Stimulated activated naive CD8-positive, alpha-beta T cell treated with anti-CD3 and anti-CD28 coated beads, Interleukin-15, amount 100 ng/mL, for 72 hours (primary cell): Measurements from ENCODE around the gene SMIM7.

Experiments used
- ATAC-seq: fragments of 150-1000 bp; cut with Tn5 transposase; 2 replicates; pipeline ENCODE4 v1.10.0; 2021; ENCODE audit warnings: mild to moderate bottlenecking, moderate library complexity
- DNase-seq, 2 donors: peaks; one replicate each; pipeline ENCODE4 v3.0.0; 2021 to 2022
- H3K27ac Mint-ChIP-seq, 2 donors: one replicate each; pipeline ENCODE4 v1.8.0; 2022; ENCODE audit warnings: mild to moderate bottlenecking in 2 of 2, mixed read lengths in 2 of 2, moderate library complexity in 2 of 2
- H3K27me3 Mint-ChIP-seq: one replicate; pipeline ENCODE4 v1.8.0; 2022; ENCODE audit warnings: mixed read lengths
- H3K4me1 Mint-ChIP-seq: one replicate; pipeline ENCODE4 v1.8.0; 2022; ENCODE audit warnings: mild to moderate bottlenecking, mixed read lengths
- H3K4me3 Mint-ChIP-seq, 2 donors: one replicate each; pipeline ENCODE4 v1.8.0; 2022; ENCODE audit warnings: mild to moderate bottlenecking in 2 of 2, mixed read lengths in 2 of 2, moderate library complexity in 1 of 2
- H3K9me3 Mint-ChIP-seq, 2 donors: one replicate each; pipeline ENCODE4 v1.8.0; 2022; ENCODE audit warnings: mixed read lengths in 2 of 2

The SMIM7 gene

GRCh38 chr19:16637535-16637934, 22.4 kb downstream of the SMIM7 start:
- H3K27ac Mint-ChIP-seq = peak overlapping the region in 1 of 2 donors; percentile 42
- H3K27me3 Mint-ChIP-seq = no peaks in the 10 kb centered on the region
- DNase-seq (no peak), ATAC-seq (no peak)
- no peak overlapping the region for H3K4me3 Mint-ChIP-seq
- H3K9me3 Mint-ChIP-seq = no peaks in the 10 kb centered on the region
- H3K4me1 Mint-ChIP-seq = peaks cover 23% of the 10 kb centered on the region

- ATAC-seq (no peak), DNase-seq (no peak)
- no peaks in the 10 kb centered on the region for H3K27me3 Mint-ChIP-seq
- peak overlapping the region; percentile 46 to 48 for H3K27ac Mint-ChIP-seq
- no peaks in the 10 kb centered on the region for H3K9me3 Mint-ChIP-seq
- no peak overlapping the region for H3K4me3 Mint-ChIP-seq
- H3K4me1 Mint-ChIP-seq = peaks cover 27% of the 10 kb centered on the region
These were observed 28.5 kb downstream of the SMIM7 start for GRCh38 chr19:16631465-16631864.

- H3K4me1 Mint-ChIP-seq = peaks cover 50% of the 10 kb centered on the region
- ATAC-seq (peak; percentile 31), DNase-seq (peak in 1 of 2 donors; percentile 5)
- peak overlapping the region; percentile 100 for H3K27ac Mint-ChIP-seq
- no peaks in the 10 kb centered on the region for H3K27me3 Mint-ChIP-seq
- no peaks in the 10 kb centered on the region for H3K9me3 Mint-ChIP-seq
- peak overlapping the region; percentile 99 for H3K4me3 Mint-ChIP-seq
These were observed 30.8 kb downstream of the SMIM7 start for GRCh38 chr19:16628984-16629691.

- Mint-ChIP-seq H3K4me1 (peaks cover 57% of the 10 kb centered on the region), H3K4me3 (peak within 1 kb of the TSS; percentile 99), H3K27ac (peak within 1 kb of the TSS; percentile 100), H3K9me3 (no peaks in the 10 kb centered on the region), H3K27me3 (no peaks in the 10 kb centered on the region)
- ATAC-seq = peak; percentile 94
- peak; percentile 93 to 95 for DNase-seq
These were observed 31.6 kb downstream of the SMIM7 start, which contains the start of gene MED26 for GRCh38 chr19:16628183-16628983. Gene MED26 (minus strand): TSS chr19:16628204. CDS start chr19:16627943, 261 bp downstream.

GRCh38 chr19:16627928-16628182, 32.1 kb downstream of the SMIM7 start:
- Mint-ChIP-seq H3K4me3 (peak overlapping the region; percentile 99), H3K9me3 (no peaks in the 10 kb centered on the region), H3K4me1 (peaks cover 58% of the 10 kb centered on the region), H3K27me3 (no peaks in the 10 kb centered on the region), H3K27ac (no peak overlapping the region)
- no peak for DNase-seq
- no peak for ATAC-seq

GRCh38 chr19:16627193-16627927, 32.6 kb downstream of the SMIM7 start:
- DNase-seq (peak; percentile 34 to 38), ATAC-seq (no peak)
- H3K9me3 Mint-ChIP-seq = no peaks in the 10 kb centered on the region
- peak overlapping the region; percentile 95 to 99 for H3K27ac Mint-ChIP-seq
- no peaks in the 10 kb centered on the region for H3K27me3 Mint-ChIP-seq
- H3K4me1 Mint-ChIP-seq = peaks cover 61% of the 10 kb centered on the region
- H3K4me3 Mint-ChIP-seq = peak overlapping the region; percentile 96 to 97

- peaks cover 61% of the 10 kb centered on the region for H3K4me1 Mint-ChIP-seq
- no peaks in the 10 kb centered on the region for H3K9me3 Mint-ChIP-seq
- H3K4me3 Mint-ChIP-seq = peak overlapping the region; percentile 96 to 97
- DNase-seq (no peak), ATAC-seq (no peak)
- H3K27ac Mint-ChIP-seq = peak overlapping the region; percentile 95 to 99
- no peaks in the 10 kb centered on the region for H3K27me3 Mint-ChIP-seq
These were observed 33.1 kb downstream of the SMIM7 start for GRCh38 chr19:16626796-16627192.

GRCh38 chr19:16625163-16625958, 34.6 kb downstream of the SMIM7 start:
- peak overlapping the region in 1 of 2 donors; percentile 9 for H3K27ac Mint-ChIP-seq
- peak overlapping the region; percentile 6 to 96 for H3K4me3 Mint-ChIP-seq
- H3K9me3 Mint-ChIP-seq = no peaks in the 10 kb centered on the region
- no peaks in the 10 kb centered on the region for H3K27me3 Mint-ChIP-seq
- no peak for ATAC-seq
- no peak for DNase-seq
- H3K4me1 Mint-ChIP-seq = peaks cover 69% of the 10 kb centered on the region

GRCh38 chr19:16624236-16624635, 35.7 kb downstream of the SMIM7 start:
- Mint-ChIP-seq H3K4me1 (peaks cover 73% of the 10 kb centered on the region), H3K27me3 (no peaks in the 10 kb centered on the region), H3K4me3 (no peak overlapping the region)

GRCh38 chr19:16623576-16623975, 36.4 kb downstream of the SMIM7 start:
- Mint-ChIP-seq H3K27ac (no peak overlapping the region), H3K4me1 (peaks cover 76% of the 10 kb centered on the region)

More at GRCh38 chr19:16624236-16624635, 35.7 kb downstream of the SMIM7 start:
- DNase-seq (no peak), ATAC-seq (no peak)
- H3K27ac Mint-ChIP-seq = peak overlapping the region in 1 of 2 donors; percentile 54
- no peaks in the 10 kb centered on the region for H3K9me3 Mint-ChIP-seq

GRCh38 chr19:16623066-16623465, 36.9 kb downstream of the SMIM7 start:
- H3K27me3 Mint-ChIP-seq = no peaks in the 10 kb centered on the region
- peaks cover 81% of the 10 kb centered on the region for H3K4me1 Mint-ChIP-seq
- no peak for ATAC-seq
- DNase-seq = no peak
- H3K4me3 Mint-ChIP-seq = no peak overlapping the region
- no peaks in the 10 kb centered on the region for H3K9me3 Mint-ChIP-seq
- no peak overlapping the region for H3K27ac Mint-ChIP-seq

More at GRCh38 chr19:16623576-16623975, 36.4 kb downstream of the SMIM7 start:
- ATAC-seq = no peak
- H3K27me3 Mint-ChIP-seq = no peaks in the 10 kb centered on the region
- DNase-seq = no peak
- H3K9me3 Mint-ChIP-seq = no peaks in the 10 kb centered on the region
- H3K4me3 Mint-ChIP-seq = no peak overlapping the region

- ATAC-seq = no peak
- DNase-seq = no peak
- H3K27me3 Mint-ChIP-seq = no peaks in the 10 kb centered on the region
- no peaks in the 10 kb centered on the region for H3K9me3 Mint-ChIP-seq
- H3K4me3 Mint-ChIP-seq = no peak overlapping the region
- H3K27ac Mint-ChIP-seq = no peak overlapping the region
- peaks cover 89% of the 10 kb centered on the region for H3K4me1 Mint-ChIP-seq
These were observed 38.7 kb downstream of the SMIM7 start for GRCh38 chr19:16621165-16621800.

- H3K4me1 Mint-ChIP-seq = peaks cover 89% of the 10 kb centered on the region
- no peaks in the 10 kb centered on the region for H3K27me3 Mint-ChIP-seq
- no peaks in the 10 kb centered on the region for H3K9me3 Mint-ChIP-seq
- no peak overlapping the region for H3K4me3 Mint-ChIP-seq
- DNase-seq = no peak
- ATAC-seq = no peak
- H3K27ac Mint-ChIP-seq = peak overlapping the region in 1 of 2 donors; percentile 27
These were observed 39.4 kb downstream of the SMIM7 start for GRCh38 chr19:16620584-16620983.

- H3K27ac Mint-ChIP-seq = no peak overlapping the region
- H3K4me3 Mint-ChIP-seq = no peak overlapping the region
- no peak for ATAC-seq
- no peak for DNase-seq
- no peaks in the 10 kb centered on the region for H3K27me3 Mint-ChIP-seq
- H3K4me1 Mint-ChIP-seq = peaks cover 89% of the 10 kb centered on the region
- H3K9me3 Mint-ChIP-seq = no peaks in the 10 kb centered on the region
These were observed 39.9 kb downstream of the SMIM7 start for GRCh38 chr19:16620018-16620417.

GRCh38 chr19:16619457-16619856, 40.5 kb downstream of the SMIM7 start:
- Mint-ChIP-seq H3K27ac (peak overlapping the region in 1 of 2 donors; percentile 28), H3K4me3 (no peak overlapping the region), H3K9me3 (no peaks in the 10 kb centered on the region), H3K27me3 (no peaks in the 10 kb centered on the region), H3K4me1 (peaks cover 89% of the 10 kb centered on the region)
- ATAC-seq (no peak), DNase-seq (no peak)
